GM23338 (cell line): ENCODE measurements around the gene PIGS. TPM values are rescaled to one million over a fixed set of nuclear protein-coding genes. Genes with fewer than 3 reads are reported as not detected.

Experiments
- ATAC-seq: fragments of 200-7000 bp; cut with Tn5 transposase; 3 replicates; pipeline ENCODE4 v1.9.1; 2020
- DNase-seq: peaks from one replicate; pipeline ENCODE4 v3.0.0-alpha.2; 2015; ENCODE audit warnings: low spot score
- H2AFZ ChIP-seq: fragments of 200-600 bp; sonication (generic); 2 replicates; pipeline ENCODE4 v1.8.0; 2016; ENCODE audit warnings: antibody characterized with exemption, mild to moderate bottlenecking, moderate library complexity
- H3F3A ChIP-seq: fragments of 200-600 bp; sonication (generic); replicated peaks from 2 replicates; pipeline ENCODE4 v1.8.0; 2017; ENCODE audit warnings: antibody characterized with exemption, mixed run types, low read depth
- H3K27ac ChIP-seq: fragments of 200-600 bp; sonication (generic); 2 replicates; pipeline ENCODE4 v1.6.1; 2016; ENCODE audit warnings: low read depth
- H3K27me3 ChIP-seq: fragments of 200-600 bp; sonication (generic); 2 replicates; pipeline ENCODE4 v1.8.0; 2016; ENCODE audit warnings: mild to moderate bottlenecking, mixed run types, moderate library complexity; ENCODE audit not compliant: insufficient read depth
- H3K36me3 ChIP-seq: fragments of 200-600 bp; sonication (generic); 2 replicates; pipeline ENCODE4 v1.8.0; 2016; ENCODE audit warnings: mild to moderate bottlenecking; ENCODE audit not compliant: insufficient read depth
- H3K4me1 ChIP-seq: fragments of 200-600 bp; sonication (generic); 2 replicates; pipeline ENCODE4 v1.8.0; 2016; ENCODE audit warnings: mild to moderate bottlenecking, moderate library complexity; ENCODE audit not compliant: insufficient read depth
- H3K4me2 ChIP-seq: fragments of 200-600 bp; sonication (generic); 2 replicates; pipeline ENCODE4 v1.7.1; 2017; ENCODE audit warnings: mixed run types
- H3K4me3 ChIP-seq: fragments of 200-600 bp; sonication (generic); 2 replicates; pipeline ENCODE4 v1.6.1; 2016; ENCODE audit warnings: mixed run types
- H3K79me2 ChIP-seq: fragments of 200-600 bp; sonication (generic); replicated peaks from 2 replicates; pipeline ENCODE4 v1.8.0; 2017; ENCODE audit warnings: mild to moderate bottlenecking; ENCODE audit not compliant: insufficient read depth
- H3K9me2 ChIP-seq: fragments of 200-600 bp; sonication (generic); 2 replicates; pipeline ENCODE4 v1.8.0; 2017; ENCODE audit not compliant: insufficient read depth
- H4K20me1 ChIP-seq: fragments of 200-600 bp; sonication (generic); replicated peaks from 2 replicates; pipeline ENCODE4 v1.8.0; 2017; ENCODE audit warnings: mild to moderate bottlenecking; ENCODE audit not compliant: insufficient read depth
- H3K27ac Mint-ChIP-seq: 2 replicates; pipeline ENCODE4 v1.8.0; 2020; ENCODE audit warnings: inconsistent platforms, mild to moderate bottlenecking, moderate library complexity, mixed read lengths
- H3K27me3 Mint-ChIP-seq: 3 replicates; pipeline ENCODE4 v1.8.0; 2022; ENCODE audit warnings: low read depth, mild to moderate bottlenecking, moderate library complexity, mixed read lengths, inconsistent platforms; ENCODE audit not compliant: insufficient read depth, poor library complexity
- H3K36me3 Mint-ChIP-seq: 3 replicates; pipeline ENCODE4 v1.8.0; 2021; ENCODE audit warnings: low read depth, mild to moderate bottlenecking, inconsistent platforms, moderate library complexity, mixed read lengths
- H3K4me1 Mint-ChIP-seq: 3 replicates; pipeline ENCODE4 v1.8.0; 2020; ENCODE audit warnings: mild to moderate bottlenecking, inconsistent platforms, mixed read lengths
- H3K4me3 Mint-ChIP-seq: 3 replicates; pipeline ENCODE4 v1.8.0; 2021; ENCODE audit warnings: moderate library complexity, mild to moderate bottlenecking, inconsistent platforms, mixed read lengths
- H3K9me3 Mint-ChIP-seq: 3 replicates; pipeline ENCODE4 v1.8.0; 2020; ENCODE audit warnings: moderate library complexity, mild to moderate bottlenecking, inconsistent platforms, mixed read lengths
- CREB1 ChIP-seq: fragments of 250-450 bp; sonication (Bioruptor Pico); IDR thresholded peaks from 2 replicates; pipeline ENCODE4 v1.5.0; 2020; ENCODE audit warnings: low read depth, mild to moderate bottlenecking, moderate library complexity
- EZH2 ChIP-seq: fragments of 200-600 bp; sonication (generic); IDR thresholded peaks from one replicate; pipeline ENCODE4 v1.8.0; 2017; ENCODE audit warnings: antibody characterized with exemption, mild to moderate bottlenecking, low read depth; ENCODE audit not compliant: unreplicated experiment
- EZH2phosphoT487 ChIP-seq: fragments of 200-600 bp; sonication (generic); IDR thresholded peaks from one replicate; pipeline ENCODE4 v1.8.1; 2018; ENCODE audit warnings: antibody characterized with exemption; ENCODE audit not compliant: unreplicated experiment
- JUNB ChIP-seq: IDR thresholded peaks from one replicate; pipeline ENCODE4 v1.6.1; 2016; ENCODE audit warnings: antibody characterized with exemption; ENCODE audit not compliant: unreplicated experiment
- NANOG ChIP-seq: IDR thresholded peaks from 2 replicates; pipeline ENCODE4 v1.6.1; 2016; ENCODE audit warnings: antibody characterized with exemption, borderline replicate concordance
- POLR2AphosphoS5 ChIP-seq: IDR thresholded peaks from 2 replicates; pipeline ENCODE4 v1.6.1; 2016; ENCODE audit warnings: antibody characterized with exemption, low read depth
- STAT1 ChIP-seq: IDR thresholded peaks from one replicate; pipeline ENCODE4 v1.6.1; 2016; ENCODE audit warnings: antibody characterized with exemption; ENCODE audit not compliant: unreplicated experiment
- ZNF114 ChIP-seq: fragments of 250-450 bp; sonication (Bioruptor Pico); IDR thresholded peaks from 2 replicates; pipeline ENCODE4 v1.5.0; 2020; ENCODE audit warnings: mild to moderate bottlenecking, moderate library complexity
- ZNF331 ChIP-seq: fragments of 250-450 bp; sonication (Bioruptor Pico); IDR thresholded peaks from 2 replicates; pipeline ENCODE4 v1.5.0; 2020; ENCODE audit warnings: low read depth, mild to moderate bottlenecking, moderate library complexity
- polyA plus RNA-seq: library from polyadenylated mRNA; unstranded; fragments of >200 nt; fragmentation: Nextera tagmentation; extraction: Ambion mirVana; gene quantifications from 2 replicates; pipeline ENCODE4 v1.2.1, GENCODE V29; 2016
- total RNA-seq: library from RNA; depleted of rRNA; stranded (reverse); fragments of >200 nt; shearing (Covaris generic); gene quantifications from 2 replicates; pipeline ENCODE4 v1.2.3, GENCODE V29; 2014
- TF ChIP-seq, protein P1 (sequence below): IDR thresholded peaks from one replicate; pipeline ENCODE4 v1.6.1; 2018; ENCODE audit warnings: antibody characterized with exemption; ENCODE audit not compliant: unreplicated experiment
- TF ChIP-seq, protein P2 (sequence below): fragments of 250-450 bp; sonication (Bioruptor Pico); IDR thresholded peaks from 2 replicates; pipeline ENCODE4 v1.5.0; 2020; ENCODE audit warnings: mild to moderate bottlenecking, moderate library complexity
- TF ChIP-seq, protein P3 (sequence below): IDR thresholded peaks from 2 replicates; pipeline ENCODE4 v1.6.1; 2016; ENCODE audit warnings: antibody characterized with exemption
- TF ChIP-seq, protein P4 (sequence below), 2 experiments: fragments of 200-600 bp in 1 of 2; sonication (generic) in 1 of 2; conservative IDR thresholded peaks; 2 replicates each; pipeline versions ENCODE4 v1.5.1 to v1.6.1; 2016 to 2017; ENCODE audit warnings: antibody characterized with exemption in 2 of 2, low read depth in 2 of 2, mild to moderate bottlenecking in 2 of 2, moderate library complexity in 1 of 2

Gene PIGS
- total and polyA plus RNA-seq, 2 experiments from 2014 or later, result 16.4 to 53.2 TPM

DNA sequence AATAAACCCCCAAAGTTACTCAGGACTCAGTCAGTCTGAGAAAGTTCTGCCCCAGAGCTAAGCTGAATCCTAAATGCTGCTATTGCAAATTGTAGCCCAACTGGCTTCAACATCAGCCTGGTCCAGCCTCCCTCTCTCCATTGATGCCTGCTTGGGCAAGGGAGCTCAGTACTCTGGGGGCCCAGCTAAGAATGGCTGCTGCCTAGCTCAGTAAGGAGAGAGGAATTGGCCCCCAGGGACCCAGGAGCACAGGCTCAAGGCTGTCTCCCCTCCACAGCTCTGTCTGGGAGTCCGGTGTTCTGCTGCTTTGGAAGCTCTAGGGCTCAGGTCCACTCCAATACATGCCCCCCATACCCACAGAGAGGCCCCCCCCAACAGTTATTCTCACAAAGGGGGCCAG, 20.5 kb downstream of the PIGS start:
- H3K9me3 Mint-ChIP-seq, result no peaks in the 10 kb centered on the region; the same call in 2 of the 3 replicates
- Histone ChIP-seq H3K4me2 (peak overlapping the region; percentile 94), H3K4me3 (peak overlapping the region; percentile 92; the same call in 1 of the 2 replicates), H3K79me2 (peaks cover 8% of the 10 kb centered on the region), H3K27me3 (no peaks in the 10 kb centered on the region), H3K36me3 (peaks cover 8% of the 10 kb centered on the region; the same call in 1 of the 2 replicates), H3K27ac (no peak overlapping the region), H4K20me1 (no peaks in the 10 kb centered on the region; the same call in 1 of the 2 replicates), H3K4me1 (peaks cover 15% of the 10 kb centered on the region; the same call in 1 of the 2 replicates), H3K9me2 (no peaks in the 10 kb centered on the region), H2AFZ (no peak overlapping the region), H3F3A (no peaks in the 10 kb centered on the region)
- peaks cover 24% of the 10 kb centered on the region for H3K4me1 Mint-ChIP-seq
- no peak for DNase-seq
- H3K36me3 Mint-ChIP-seq, result peaks cover 15% of the 10 kb centered on the region
- H3K27ac Mint-ChIP-seq, result no peak overlapping the region
- no peak for ATAC-seq
- H3K4me3 Mint-ChIP-seq, result no peak overlapping the region
- H3K27me3 Mint-ChIP-seq, result peaks cover 18% of the 10 kb centered on the region
- TF ChIP-seq, protein P1, sequence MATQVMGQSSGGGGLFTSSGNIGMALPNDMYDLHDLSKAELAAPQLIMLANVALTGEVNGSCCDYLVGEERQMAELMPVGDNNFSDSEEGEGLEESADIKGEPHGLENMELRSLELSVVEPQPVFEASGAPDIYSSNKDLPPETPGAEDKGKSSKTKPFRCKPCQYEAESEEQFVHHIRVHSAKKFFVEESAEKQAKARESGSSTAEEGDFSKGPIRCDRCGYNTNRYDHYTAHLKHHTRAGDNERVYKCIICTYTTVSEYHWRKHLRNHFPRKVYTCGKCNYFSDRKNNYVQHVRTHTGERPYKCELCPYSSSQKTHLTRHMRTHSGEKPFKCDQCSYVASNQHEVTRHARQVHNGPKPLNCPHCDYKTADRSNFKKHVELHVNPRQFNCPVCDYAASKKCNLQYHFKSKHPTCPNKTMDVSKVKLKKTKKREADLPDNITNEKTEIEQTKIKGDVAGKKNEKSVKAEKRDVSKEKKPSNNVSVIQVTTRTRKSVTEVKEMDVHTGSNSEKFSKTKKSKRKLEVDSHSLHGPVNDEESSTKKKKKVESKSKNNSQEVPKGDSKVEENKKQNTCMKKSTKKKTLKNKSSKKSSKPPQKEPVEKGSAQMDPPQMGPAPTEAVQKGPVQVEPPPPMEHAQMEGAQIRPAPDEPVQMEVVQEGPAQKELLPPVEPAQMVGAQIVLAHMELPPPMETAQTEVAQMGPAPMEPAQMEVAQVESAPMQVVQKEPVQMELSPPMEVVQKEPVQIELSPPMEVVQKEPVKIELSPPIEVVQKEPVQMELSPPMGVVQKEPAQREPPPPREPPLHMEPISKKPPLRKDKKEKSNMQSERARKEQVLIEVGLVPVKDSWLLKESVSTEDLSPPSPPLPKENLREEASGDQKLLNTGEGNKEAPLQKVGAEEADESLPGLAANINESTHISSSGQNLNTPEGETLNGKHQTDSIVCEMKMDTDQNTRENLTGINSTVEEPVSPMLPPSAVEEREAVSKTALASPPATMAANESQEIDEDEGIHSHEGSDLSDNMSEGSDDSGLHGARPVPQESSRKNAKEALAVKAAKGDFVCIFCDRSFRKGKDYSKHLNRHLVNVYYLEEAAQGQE, result no peak
- TF ChIP-seq, protein P2, sequence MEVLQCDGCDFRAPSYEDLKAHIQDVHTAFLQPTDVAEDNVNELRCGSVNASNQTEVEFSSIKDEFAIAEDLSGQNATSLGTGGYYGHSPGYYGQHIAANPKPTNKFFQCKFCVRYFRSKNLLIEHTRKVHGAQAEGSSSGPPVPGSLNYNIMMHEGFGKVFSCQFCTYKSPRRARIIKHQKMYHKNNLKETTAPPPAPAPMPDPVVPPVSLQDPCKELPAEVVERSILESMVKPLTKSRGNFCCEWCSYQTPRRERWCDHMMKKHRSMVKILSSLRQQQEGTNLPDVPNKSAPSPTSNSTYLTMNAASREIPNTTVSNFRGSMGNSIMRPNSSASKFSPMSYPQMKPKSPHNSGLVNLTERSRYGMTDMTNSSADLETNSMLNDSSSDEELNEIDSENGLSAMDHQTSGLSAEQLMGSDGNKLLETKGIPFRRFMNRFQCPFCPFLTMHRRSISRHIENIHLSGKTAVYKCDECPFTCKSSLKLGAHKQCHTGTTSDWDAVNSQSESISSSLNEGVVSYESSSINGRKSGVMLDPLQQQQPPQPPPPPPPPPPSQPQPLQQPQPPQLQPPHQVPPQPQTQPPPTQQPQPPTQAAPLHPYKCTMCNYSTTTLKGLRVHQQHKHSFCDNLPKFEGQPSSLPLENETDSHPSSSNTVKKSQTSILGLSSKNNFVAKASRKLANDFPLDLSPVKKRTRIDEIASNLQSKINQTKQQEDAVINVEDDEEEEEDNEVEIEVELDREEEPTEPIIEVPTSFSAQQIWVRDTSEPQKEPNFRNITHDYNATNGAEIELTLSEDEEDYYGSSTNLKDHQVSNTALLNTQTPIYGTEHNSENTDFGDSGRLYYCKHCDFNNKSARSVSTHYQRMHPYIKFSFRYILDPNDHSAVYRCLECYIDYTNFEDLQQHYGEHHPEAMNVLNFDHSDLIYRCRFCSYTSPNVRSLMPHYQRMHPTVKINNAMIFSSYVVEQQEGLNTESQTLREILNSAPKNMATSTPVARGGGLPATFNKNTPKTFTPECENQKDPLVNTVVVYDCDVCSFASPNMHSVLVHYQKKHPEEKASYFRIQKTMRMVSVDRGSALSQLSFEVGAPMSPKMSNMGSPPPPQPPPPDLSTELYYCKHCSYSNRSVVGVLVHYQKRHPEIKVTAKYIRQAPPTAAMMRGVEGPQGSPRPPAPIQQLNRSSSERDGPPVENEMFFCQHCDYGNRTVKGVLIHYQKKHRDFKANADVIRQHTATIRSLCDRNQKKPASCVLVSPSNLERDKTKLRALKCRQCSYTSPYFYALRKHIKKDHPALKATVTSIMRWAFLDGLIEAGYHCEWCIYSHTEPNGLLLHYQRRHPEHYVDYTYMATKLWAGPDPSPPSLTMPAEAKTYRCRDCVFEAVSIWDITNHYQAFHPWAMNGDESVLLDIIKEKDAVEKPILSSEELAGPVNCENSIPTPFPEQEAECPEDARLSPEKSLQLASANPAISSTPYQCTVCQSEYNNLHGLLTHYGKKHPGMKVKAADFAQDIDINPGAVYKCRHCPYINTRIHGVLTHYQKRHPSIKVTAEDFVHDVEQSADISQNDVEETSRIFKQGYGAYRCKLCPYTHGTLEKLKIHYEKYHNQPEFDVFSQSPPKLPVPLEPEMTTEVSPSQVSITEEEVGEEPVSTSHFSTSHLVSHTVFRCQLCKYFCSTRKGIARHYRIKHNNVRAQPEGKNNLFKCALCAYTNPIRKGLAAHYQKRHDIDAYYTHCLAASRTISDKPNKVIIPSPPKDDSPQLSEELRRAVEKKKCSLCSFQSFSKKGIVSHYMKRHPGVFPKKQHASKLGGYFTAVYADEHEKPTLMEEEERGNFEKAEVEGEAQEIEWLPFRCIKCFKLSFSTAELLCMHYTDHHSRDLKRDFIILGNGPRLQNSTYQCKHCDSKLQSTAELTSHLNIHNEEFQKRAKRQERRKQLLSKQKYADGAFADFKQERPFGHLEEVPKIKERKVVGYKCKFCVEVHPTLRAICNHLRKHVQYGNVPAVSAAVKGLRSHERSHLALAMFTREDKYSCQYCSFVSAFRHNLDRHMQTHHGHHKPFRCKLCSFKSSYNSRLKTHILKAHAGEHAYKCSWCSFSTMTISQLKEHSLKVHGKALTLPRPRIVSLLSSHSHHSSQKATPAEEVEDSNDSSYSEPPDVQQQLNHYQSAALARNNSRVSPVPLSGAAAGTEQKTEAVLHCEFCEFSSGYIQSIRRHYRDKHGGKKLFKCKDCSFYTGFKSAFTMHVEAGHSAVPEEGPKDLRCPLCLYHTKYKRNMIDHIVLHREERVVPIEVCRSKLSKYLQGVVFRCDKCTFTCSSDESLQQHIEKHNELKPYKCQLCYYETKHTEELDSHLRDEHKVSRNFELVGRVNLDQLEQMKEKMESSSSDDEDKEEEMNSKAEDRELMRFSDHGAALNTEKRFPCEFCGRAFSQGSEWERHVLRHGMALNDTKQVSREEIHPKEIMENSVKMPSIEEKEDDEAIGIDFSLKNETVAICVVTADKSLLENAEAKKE (CRISPR knock-in tag), result no peak
- TF ChIP-seq STAT1, result no peak
- TF ChIP-seq, protein P3, sequence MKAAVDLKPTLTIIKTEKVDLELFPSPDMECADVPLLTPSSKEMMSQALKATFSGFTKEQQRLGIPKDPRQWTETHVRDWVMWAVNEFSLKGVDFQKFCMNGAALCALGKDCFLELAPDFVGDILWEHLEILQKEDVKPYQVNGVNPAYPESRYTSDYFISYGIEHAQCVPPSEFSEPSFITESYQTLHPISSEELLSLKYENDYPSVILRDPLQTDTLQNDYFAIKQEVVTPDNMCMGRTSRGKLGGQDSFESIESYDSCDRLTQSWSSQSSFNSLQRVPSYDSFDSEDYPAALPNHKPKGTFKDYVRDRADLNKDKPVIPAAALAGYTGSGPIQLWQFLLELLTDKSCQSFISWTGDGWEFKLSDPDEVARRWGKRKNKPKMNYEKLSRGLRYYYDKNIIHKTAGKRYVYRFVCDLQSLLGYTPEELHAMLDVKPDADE, result no peak
- TF ChIP-seq, protein P4, sequence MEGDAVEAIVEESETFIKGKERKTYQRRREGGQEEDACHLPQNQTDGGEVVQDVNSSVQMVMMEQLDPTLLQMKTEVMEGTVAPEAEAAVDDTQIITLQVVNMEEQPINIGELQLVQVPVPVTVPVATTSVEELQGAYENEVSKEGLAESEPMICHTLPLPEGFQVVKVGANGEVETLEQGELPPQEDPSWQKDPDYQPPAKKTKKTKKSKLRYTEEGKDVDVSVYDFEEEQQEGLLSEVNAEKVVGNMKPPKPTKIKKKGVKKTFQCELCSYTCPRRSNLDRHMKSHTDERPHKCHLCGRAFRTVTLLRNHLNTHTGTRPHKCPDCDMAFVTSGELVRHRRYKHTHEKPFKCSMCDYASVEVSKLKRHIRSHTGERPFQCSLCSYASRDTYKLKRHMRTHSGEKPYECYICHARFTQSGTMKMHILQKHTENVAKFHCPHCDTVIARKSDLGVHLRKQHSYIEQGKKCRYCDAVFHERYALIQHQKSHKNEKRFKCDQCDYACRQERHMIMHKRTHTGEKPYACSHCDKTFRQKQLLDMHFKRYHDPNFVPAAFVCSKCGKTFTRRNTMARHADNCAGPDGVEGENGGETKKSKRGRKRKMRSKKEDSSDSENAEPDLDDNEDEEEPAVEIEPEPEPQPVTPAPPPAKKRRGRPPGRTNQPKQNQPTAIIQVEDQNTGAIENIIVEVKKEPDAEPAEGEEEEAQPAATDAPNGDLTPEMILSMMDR (conservative IDR thresholded peaks at IDR 0.05; ENCODE audit: low read depth in 2 of 2), result no peak
- TF ChIP-seq ZNF114 (CRISPR knock-in tag), result no peak
- TF ChIP-seq EZH2phosphoT487, result no peak
- TF ChIP-seq CREB1 (CRISPR knock-in tag), result no peak
- TF ChIP-seq JUNB, result no peak
- no peak for TF ChIP-seq NANOG
- no peak for TF ChIP-seq POLR2AphosphoS5
- TF ChIP-seq ZNF331 (CRISPR knock-in tag), result no peak
- no peak for TF ChIP-seq EZH2
